Mesenchymal stem cell (in vitro differentiated cells and primary cell): ENCODE results near the gene EVI5.
A peak's percentile ranks its signal among the peaks of the same experiment; 100 is the strongest.
"Not testable (repeated sequence)": the region's sequence is repeated elsewhere in the genome, so short reads cannot be mapped to it uniquely, and the experiment has no call there.

Source experiments
- DNase-seq: peaks from one replicate; pipeline ENCODE4 v3.0.0-alpha.2; 2013
- H2AFZ ChIP-seq: one replicate; pipeline ENCODE4 v1.6.1; 2013; ENCODE audit warnings: low read depth, mild to moderate bottlenecking, control low read depth, inconsistent platforms, low read length, moderate library complexity
- H2AK5ac ChIP-seq: 2 replicates; pipeline ENCODE4 v1.6.1; 2013; ENCODE audit warnings: low read length, moderate library complexity, mild to moderate bottlenecking, inconsistent platforms; ENCODE audit not compliant: severe bottlenecking
- H2BK120ac ChIP-seq: one replicate; pipeline ENCODE4 v1.6.1; 2013; ENCODE audit warnings: low read depth, mild to moderate bottlenecking, inconsistent platforms, low read length, moderate library complexity
- H2BK12ac ChIP-seq, 2 experiments: one replicate each; pipeline ENCODE4 v1.6.1; 2013; ENCODE audit warnings: inconsistent platforms in 2 of 2, low read length in 2 of 2, mild to moderate bottlenecking in 2 of 2, moderate library complexity in 2 of 2, control low read depth in 1 of 2
- H2BK15ac ChIP-seq: one replicate; pipeline ENCODE4 v1.6.1; 2013; ENCODE audit warnings: mild to moderate bottlenecking, low read depth, inconsistent platforms; ENCODE audit not compliant: poor library complexity, severe bottlenecking
- H2BK5ac ChIP-seq: 2 replicates; pipeline ENCODE4 v1.6.1; 2013; ENCODE audit warnings: low read depth, mild to moderate bottlenecking, low read length, control low read depth, inconsistent platforms; ENCODE audit not compliant: poor library complexity, severe bottlenecking
- H3K14ac ChIP-seq, 2 experiments: one replicate each; pipeline ENCODE4 v1.6.1; 2013; ENCODE audit warnings: inconsistent platforms in 2 of 2, low read length in 2 of 2, control low read depth in 1 of 2, mild to moderate bottlenecking in 1 of 2, moderate library complexity in 1 of 2
- H3K18ac ChIP-seq, 2 experiments: one replicate each; pipeline ENCODE4 v1.6.1; 2013; ENCODE audit warnings: inconsistent platforms in 2 of 2, low read length in 2 of 2, control low read depth in 1 of 2, low read depth in 1 of 2, mild to moderate bottlenecking in 1 of 2
- H3K23ac ChIP-seq, 2 experiments: one replicate each; pipeline ENCODE4 v1.6.1; 2013; ENCODE audit warnings: inconsistent platforms in 2 of 2, low read length in 2 of 2, mild to moderate bottlenecking in 2 of 2, moderate library complexity in 2 of 2, control low read depth in 1 of 2
- H3K27ac ChIP-seq: 2 replicates; pipeline ENCODE4 v1.5.1; 2013; ENCODE audit warnings: mild to moderate bottlenecking, moderate library complexity, low read length, control low read depth, inconsistent platforms; ENCODE audit not compliant: poor library complexity, severe bottlenecking
- H3K27me3 ChIP-seq, 2 experiments: 2 replicates each; pipeline versions ENCODE4 v1.6.1 to v1.7.0; 2013; ENCODE audit warnings: low read length in 2 of 2, mild to moderate bottlenecking in 2 of 2, moderate library complexity in 2 of 2, control low read depth in 1 of 2, inconsistent platforms in 1 of 2; ENCODE audit not compliant: control insufficient read depth in 1 of 2, insufficient read depth in 1 of 2
- H3K36me3 ChIP-seq, 2 experiments: 2 replicates each; pipeline versions ENCODE4 v1.6.1 to v1.7.0; 2013; ENCODE audit warnings: low read length in 2 of 2, control low read depth in 1 of 2, inconsistent platforms in 1 of 2, low read depth in 1 of 2, mild to moderate bottlenecking in 1 of 2; ENCODE audit not compliant: insufficient read depth in 2 of 2, control insufficient read depth in 1 of 2
- H3K4ac ChIP-seq, 2 experiments: one replicate each; pipeline ENCODE4 v1.6.1; 2013; ENCODE audit warnings: inconsistent platforms in 2 of 2, low read length in 2 of 2, mild to moderate bottlenecking in 2 of 2, moderate library complexity in 2 of 2, control low read depth in 1 of 2, low read depth in 1 of 2
- H3K4me1 ChIP-seq: 2 replicates; pipeline ENCODE4 v1.6.1; 2013; ENCODE audit warnings: low read depth, low read length, control low read depth; ENCODE audit not compliant: control insufficient read depth, insufficient read depth
- H3K4me2 ChIP-seq: 2 replicates; pipeline ENCODE4 v1.6.1; 2013; ENCODE audit warnings: low read length, mild to moderate bottlenecking, inconsistent platforms; ENCODE audit not compliant: poor library complexity, severe bottlenecking
- H3K4me3 ChIP-seq, 2 experiments: 2 replicates each; pipeline versions ENCODE4 v1.5.1 to v1.7.0; 2013; ENCODE audit warnings: low read length in 2 of 2, mild to moderate bottlenecking in 2 of 2, control low read depth in 1 of 2, low read depth in 1 of 2; ENCODE audit not compliant: insufficient read depth in 1 of 2
- H3K79me1 ChIP-seq: replicated peaks from 2 replicates; pipeline ENCODE4 v1.6.1; 2013; ENCODE audit warnings: mild to moderate bottlenecking, control low read depth, low read length, inconsistent platforms; ENCODE audit not compliant: poor library complexity, severe bottlenecking
- H3K9ac ChIP-seq: 2 replicates; pipeline ENCODE4 v1.7.0; 2013; ENCODE audit warnings: mild to moderate bottlenecking, low read length, moderate library complexity
- H3K9me3 ChIP-seq: 2 replicates; pipeline ENCODE4 v1.7.0; 2013; ENCODE audit warnings: mild to moderate bottlenecking, low read length; ENCODE audit not compliant: control insufficient read depth
- H4K8ac ChIP-seq: one replicate; pipeline ENCODE4 v1.6.1; 2013; ENCODE audit warnings: inconsistent platforms, mild to moderate bottlenecking, low read length, moderate library complexity
- H4K91ac ChIP-seq: one replicate; pipeline ENCODE4 v1.6.1; 2013; ENCODE audit warnings: mild to moderate bottlenecking, low read length, inconsistent platforms
- WGBS: methylation state at CpG from one replicate; pipeline ENCODE4 v1.1.7; 2013; ENCODE audit warnings: mixed read lengths; 5-methylcytosine and 5-hydroxymethylcytosine counted together

The EVI5 gene

GRCh38 chr1:92640686-92641085 lies 144.2 kb downstream of the EVI5 start:
- DNase-seq, H3K4me2 ChIP-seq, H3K79me1 ChIP-seq, H4K91ac ChIP-seq, H2BK5ac ChIP-seq, H3K4ac ChIP-seq, H4K8ac ChIP-seq, H3K23ac ChIP-seq, H2AK5ac ChIP-seq, H3K9ac ChIP-seq, H2BK120ac ChIP-seq, H3K4me3 ChIP-seq, H3K18ac ChIP-seq, H2BK12ac ChIP-seq, H3K27me3 ChIP-seq, H2BK15ac ChIP-seq, H3K27ac ChIP-seq, H3K9me3 ChIP-seq, H3K14ac ChIP-seq, H3K4me1 ChIP-seq, H3K36me3 ChIP-seq, H2AFZ ChIP-seq: not testable (repeated sequence)
- WGBS = 80% methylated on average over 1 of the region's 3 CpGs

DNA sequence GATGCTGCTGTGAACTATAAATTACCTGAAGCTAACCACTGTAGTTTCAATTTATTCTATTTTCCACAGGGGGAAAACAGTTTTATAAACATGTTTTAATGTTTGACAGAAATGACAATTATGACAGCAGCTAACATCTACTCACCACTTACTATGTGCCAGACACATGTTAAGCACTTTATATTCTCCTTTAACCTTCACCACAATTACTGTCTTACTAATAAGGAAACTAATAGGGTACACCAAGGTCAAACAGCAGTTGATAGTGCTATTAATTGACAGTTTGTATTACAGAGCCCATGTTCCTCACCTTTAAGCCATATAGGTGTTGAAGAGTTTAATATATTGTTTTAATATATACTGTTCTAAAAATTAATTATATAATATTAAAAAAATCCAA lies 146.4 kb downstream of the EVI5 start:
- peaks cover 10 to 12% of the 10 kb centered on the region in 2 experiments for H3K36me3 ChIP-seq
- no peak overlapping the region for H2BK12ac ChIP-seq
- H3K4me1 ChIP-seq = no peaks in the 10 kb centered on the region
- H3K14ac ChIP-seq = no peak overlapping the region
- no peak overlapping the region for H4K8ac ChIP-seq
- no peak overlapping the region for H2BK120ac ChIP-seq
- no peak overlapping the region for H3K27ac ChIP-seq
- H3K79me1 ChIP-seq = peaks cover 5% of the 10 kb centered on the region
- DNase-seq = no peak
- no peak overlapping the region for H2AK5ac ChIP-seq
- H3K27me3 ChIP-seq = no peaks in the 10 kb centered on the region
- no peak overlapping the region for H4K91ac ChIP-seq
- H3K4me3 ChIP-seq = no peak overlapping the region
- peaks cover 2% of the 10 kb centered on the region for H3K9me3 ChIP-seq
- no peak overlapping the region for H2BK5ac ChIP-seq
- no peak overlapping the region for H3K4ac ChIP-seq
- H3K18ac ChIP-seq = no peak overlapping the region
- no peak overlapping the region for H2BK15ac ChIP-seq
- H2AFZ ChIP-seq = no peak overlapping the region
- no peak overlapping the region for H3K9ac ChIP-seq
- H3K23ac ChIP-seq = no peak overlapping the region
- no peak overlapping the region for H3K4me2 ChIP-seq

DNA sequence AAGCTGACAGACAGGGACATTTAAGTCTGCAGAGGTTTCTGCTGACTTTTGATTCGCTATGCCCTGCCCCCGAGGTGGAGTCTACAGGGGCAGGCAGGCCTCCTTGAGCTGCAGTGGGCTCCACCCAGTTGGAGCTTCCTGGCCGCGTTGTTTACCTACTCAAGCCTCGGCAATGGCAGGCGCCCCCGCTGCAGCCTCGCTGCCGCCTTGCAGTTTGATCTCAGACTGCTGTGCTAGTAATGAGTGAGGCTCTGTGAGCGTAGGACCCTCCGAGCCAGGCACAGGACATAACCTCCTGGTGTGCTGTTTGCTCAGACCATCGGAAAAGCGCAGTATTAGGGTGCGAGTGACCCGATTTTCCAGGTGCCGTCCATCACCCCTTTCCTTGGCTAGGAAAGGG lies 149.7 kb downstream of the EVI5 start:
- not testable (repeated sequence) for H3K27me3 ChIP-seq, H2AK5ac ChIP-seq, H3K4ac ChIP-seq, H2BK12ac ChIP-seq, H3K4me3 ChIP-seq, H3K23ac ChIP-seq, H3K27ac ChIP-seq, H2BK120ac ChIP-seq, H2AFZ ChIP-seq, H4K8ac ChIP-seq, H3K18ac ChIP-seq, H3K9me3 ChIP-seq, H3K4me1 ChIP-seq, H2BK5ac ChIP-seq, H3K4me2 ChIP-seq, DNase-seq, H3K9ac ChIP-seq, H3K79me1 ChIP-seq, H2BK15ac ChIP-seq, H3K14ac ChIP-seq, H4K91ac ChIP-seq
- 97% methylated on average over 16 of the region's 16 CpGs for WGBS
- peaks cover 10 to 12% of the 10 kb centered on the region in 2 experiments for H3K36me3 ChIP-seq

DNA sequence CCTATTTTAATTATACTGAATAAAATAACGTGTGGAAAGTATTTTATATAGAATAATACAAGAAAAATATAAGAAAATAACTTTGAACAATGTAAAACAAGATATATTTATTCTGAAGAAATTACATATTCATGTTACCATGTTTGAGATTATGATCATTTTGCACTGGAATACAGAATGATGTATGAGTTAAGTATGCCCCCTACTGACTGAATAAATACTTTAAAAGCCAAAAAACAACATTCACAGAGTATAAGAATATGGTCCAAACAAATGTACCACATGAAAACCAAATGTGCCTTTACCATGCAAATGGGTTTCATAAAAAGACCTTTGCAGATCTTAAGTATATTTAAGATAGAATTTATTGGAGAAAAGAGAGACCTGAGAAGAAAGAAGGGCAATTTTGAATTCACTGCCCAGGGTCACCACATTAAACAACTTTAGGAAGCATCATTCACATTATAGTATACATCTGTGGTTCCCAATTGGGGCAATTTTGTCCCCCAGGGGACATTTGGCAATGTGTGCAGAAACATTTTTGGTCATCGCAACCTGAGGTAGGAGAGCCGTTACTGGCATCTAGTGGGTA lies 161.6 kb downstream of the EVI5 start:
- Histone ChIP-seq H3K9me3 (peaks cover 4% of the 10 kb centered on the region), H3K36me3 (peaks cover 2 to 9% of the 10 kb centered on the region in 2 experiments), H3K27me3 (no peaks in the 10 kb centered on the region), H3K79me1 (no peaks in the 10 kb centered on the region), H3K14ac (no peak overlapping the region), H2BK120ac (no peak overlapping the region), H2BK12ac (no peak overlapping the region), H4K8ac (no peak overlapping the region), H2BK5ac (no peak overlapping the region), H3K9ac (no peak overlapping the region), H2AFZ (no peak overlapping the region), H3K4me3 (no peak overlapping the region), H3K4me2 (no peak overlapping the region), H3K23ac (no peak overlapping the region), H3K4me1 (no peaks in the 10 kb centered on the region), H3K4ac (no peak overlapping the region), H3K18ac (no peak overlapping the region), H2BK15ac (no peak overlapping the region), H2AK5ac (no peak overlapping the region), H3K27ac (no peak overlapping the region), H4K91ac (no peak overlapping the region)
- 99% methylated on average over 2 of the region's 3 CpGs for WGBS
- peak; percentile 12 for DNase-seq
